Cardiac fibroblast (primary cell): ENCODE data around the gene XPNPEP3.
"Not testable (repeated sequence)": the region's sequence is repeated elsewhere in the genome, so short reads cannot be mapped to it uniquely, and the experiment has no call there.

Experiments
- DNase-seq, 2 donors: peaks; one replicate each; pipeline versions ENCODE4 v3.0.0 to v3.0.0-alpha.2; 2010; ENCODE audit warnings: low read depth in 2 of 2
- H3K4me3 ChIP-seq, 2 donors: replicated peaks in 1 of 2; 1 replicate in 1 of 2; 2 replicates in 1 of 2; pipeline ENCODE4 v1.5.1; 2011; ENCODE audit warnings: low read depth in 2 of 2, low read length in 2 of 2, mild to moderate bottlenecking in 2 of 2, moderate library complexity in 1 of 2
- TF ChIP-seq, protein P1 (sequence below): IDR thresholded peaks from one replicate; pipeline ENCODE4 v1.5.1; 2011; ENCODE audit warnings: low read depth, mild to moderate bottlenecking, low read length, inconsistent platforms

Gene XPNPEP3

DNA sequence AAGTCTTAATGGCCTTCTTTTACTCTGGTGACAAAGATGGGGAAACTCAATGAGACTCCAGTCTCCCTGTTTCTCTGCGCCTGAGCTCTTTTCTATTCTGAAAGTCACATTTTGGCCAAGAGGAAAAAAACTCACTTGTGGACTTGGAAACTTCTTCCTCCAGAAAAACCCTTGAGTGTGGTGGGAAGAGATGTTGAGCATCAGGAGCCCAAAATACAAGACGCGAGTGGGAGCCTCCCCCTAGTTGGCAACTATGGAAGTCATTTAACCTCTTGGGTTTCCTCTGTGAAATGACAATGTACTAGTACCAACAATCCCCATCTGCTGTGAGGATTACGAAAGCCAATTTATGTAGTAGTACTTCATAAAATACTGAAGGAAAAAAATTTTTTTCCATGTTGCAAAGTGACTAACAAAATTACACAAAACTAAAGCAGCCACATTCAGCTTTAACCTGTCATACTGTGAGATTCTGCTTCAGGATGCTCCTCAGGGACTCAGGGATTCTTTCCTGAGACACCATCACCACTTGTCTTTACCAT lies 37.3 kb upstream of the XPNPEP3 start:
- peak overlapping the region; percentile 69 to 98 for H3K4me3 ChIP-seq
- TF ChIP-seq, protein P1, sequence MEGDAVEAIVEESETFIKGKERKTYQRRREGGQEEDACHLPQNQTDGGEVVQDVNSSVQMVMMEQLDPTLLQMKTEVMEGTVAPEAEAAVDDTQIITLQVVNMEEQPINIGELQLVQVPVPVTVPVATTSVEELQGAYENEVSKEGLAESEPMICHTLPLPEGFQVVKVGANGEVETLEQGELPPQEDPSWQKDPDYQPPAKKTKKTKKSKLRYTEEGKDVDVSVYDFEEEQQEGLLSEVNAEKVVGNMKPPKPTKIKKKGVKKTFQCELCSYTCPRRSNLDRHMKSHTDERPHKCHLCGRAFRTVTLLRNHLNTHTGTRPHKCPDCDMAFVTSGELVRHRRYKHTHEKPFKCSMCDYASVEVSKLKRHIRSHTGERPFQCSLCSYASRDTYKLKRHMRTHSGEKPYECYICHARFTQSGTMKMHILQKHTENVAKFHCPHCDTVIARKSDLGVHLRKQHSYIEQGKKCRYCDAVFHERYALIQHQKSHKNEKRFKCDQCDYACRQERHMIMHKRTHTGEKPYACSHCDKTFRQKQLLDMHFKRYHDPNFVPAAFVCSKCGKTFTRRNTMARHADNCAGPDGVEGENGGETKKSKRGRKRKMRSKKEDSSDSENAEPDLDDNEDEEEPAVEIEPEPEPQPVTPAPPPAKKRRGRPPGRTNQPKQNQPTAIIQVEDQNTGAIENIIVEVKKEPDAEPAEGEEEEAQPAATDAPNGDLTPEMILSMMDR, result no peak
- peak; percentile 36 to 52 for DNase-seq

DNA sequence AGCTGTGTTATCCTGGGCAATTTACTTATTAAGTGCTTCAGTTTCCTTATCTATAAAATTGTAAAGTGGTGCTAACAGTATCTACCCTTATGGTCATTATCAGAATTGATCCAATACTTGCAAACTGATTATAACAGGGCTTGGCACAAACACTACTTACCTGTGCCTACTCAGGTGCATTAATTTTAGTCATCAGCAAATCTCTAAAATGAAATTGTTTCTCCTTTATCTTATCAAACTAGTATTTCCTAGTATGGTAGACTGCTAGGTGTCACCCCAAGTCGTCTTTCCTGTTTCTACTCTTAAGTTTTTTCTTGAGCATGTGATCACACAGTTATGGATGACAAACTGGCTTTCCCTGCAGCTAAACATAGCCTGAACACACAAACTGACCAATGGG lies 33.5 kb upstream of the XPNPEP3 start:
- TF ChIP-seq, protein P1, result no peak
- H3K4me3 ChIP-seq, result no peak overlapping the region
- no peak for DNase-seq

DNA sequence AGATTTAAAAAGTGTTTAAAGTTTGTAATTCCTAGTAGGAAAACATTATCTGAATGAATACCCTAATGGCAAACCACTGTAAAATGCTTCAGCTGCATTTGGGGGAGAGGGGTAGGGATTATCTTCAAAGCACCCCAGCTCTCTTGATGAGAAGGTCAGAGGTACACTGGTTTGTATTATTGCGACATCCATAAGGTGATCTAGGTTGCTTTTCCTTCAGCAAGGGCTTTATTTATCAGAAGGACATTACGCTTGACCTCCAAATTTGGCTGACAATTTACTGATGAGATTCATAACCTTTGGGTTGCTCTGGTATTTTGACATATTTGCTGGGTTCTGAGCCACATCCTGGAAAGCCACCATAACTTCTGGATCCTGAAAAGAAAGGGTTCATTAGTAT lies 30.7 kb upstream of the XPNPEP3 start:
- not testable (repeated sequence) for DNase-seq, H3K4me3 ChIP-seq

DNA sequence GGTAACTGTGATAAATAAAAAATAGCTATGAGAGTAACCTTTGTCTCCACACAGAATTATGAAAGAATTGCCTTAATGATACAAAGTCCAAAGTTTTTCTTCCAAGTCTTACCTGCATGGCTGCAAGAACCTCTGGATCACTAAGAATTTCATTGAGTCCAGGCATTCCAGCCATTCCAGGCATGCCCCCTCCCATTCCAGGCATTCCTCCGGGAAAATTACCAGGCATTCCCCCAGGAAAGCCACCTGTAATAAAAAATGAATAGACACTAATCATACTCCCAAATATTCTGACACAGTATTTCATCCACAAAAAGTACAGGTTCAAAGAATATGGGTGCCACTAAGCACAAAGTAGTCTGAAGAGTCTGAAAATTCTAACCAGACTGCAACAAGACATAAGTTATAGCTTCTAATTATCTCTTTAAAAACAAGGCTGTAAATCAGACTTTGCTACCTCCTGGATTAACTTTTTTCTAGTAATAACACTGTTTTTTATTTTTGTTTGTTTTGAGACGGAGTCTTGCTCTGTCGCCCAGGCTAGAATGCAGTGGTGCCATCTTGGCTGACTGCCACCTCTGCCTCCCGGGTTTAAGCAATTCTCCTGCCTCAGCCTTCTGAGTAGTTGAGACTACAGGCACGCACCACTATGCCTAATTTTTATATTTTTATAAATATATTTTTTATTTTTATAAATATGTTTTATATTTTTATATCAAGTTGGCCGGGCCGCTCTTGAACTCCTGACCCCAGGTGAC lies 29.8 kb upstream of the XPNPEP3 start:
- TF ChIP-seq, protein P1, result no peak
- no peak for DNase-seq
- no peak overlapping the region for H3K4me3 ChIP-seq

DNA sequence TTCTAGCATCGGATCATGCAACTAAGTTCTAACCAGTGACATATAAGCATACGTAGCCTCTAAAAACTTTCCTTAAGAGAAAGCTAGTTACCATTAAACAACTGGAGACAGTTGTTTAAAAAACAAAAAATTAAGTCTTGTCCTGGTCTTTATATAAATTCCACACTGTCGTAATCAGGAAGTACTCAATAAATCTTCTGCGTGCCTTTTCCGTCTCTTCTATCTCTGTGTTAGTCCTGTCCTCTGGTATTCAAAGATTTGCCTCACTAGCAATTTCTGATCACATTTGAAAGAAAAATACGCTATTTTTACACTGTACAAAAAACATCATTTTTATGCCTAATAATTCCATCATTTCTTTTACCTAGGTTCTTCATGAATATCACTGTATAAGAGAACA lies 27.8 kb upstream of the XPNPEP3 start:
- no peak for DNase-seq
- H3K4me3 ChIP-seq, result no peak overlapping the region
- TF ChIP-seq, protein P1, result no peak

DNA sequence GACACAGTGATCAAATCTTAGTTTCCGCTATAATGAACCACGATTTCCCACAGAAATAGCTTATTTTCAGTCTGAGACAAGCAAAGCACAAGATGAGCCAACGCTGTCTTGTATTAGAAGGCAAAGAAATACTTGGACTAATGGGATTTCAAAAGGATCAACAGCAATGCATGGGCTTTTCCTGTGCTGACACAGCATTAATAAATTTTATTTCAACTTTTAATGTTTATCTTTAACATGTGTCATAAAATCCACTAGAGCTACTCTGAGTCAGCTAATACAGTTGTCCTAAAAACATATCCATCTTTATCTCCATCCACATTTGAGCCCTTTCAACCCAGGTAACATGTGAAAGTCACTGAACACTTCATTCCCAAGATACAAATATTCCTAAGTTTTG lies 22.3 kb upstream of the XPNPEP3 start:
- H3K4me3 ChIP-seq, result no peak overlapping the region
- TF ChIP-seq, protein P1, result no peak

DNA sequence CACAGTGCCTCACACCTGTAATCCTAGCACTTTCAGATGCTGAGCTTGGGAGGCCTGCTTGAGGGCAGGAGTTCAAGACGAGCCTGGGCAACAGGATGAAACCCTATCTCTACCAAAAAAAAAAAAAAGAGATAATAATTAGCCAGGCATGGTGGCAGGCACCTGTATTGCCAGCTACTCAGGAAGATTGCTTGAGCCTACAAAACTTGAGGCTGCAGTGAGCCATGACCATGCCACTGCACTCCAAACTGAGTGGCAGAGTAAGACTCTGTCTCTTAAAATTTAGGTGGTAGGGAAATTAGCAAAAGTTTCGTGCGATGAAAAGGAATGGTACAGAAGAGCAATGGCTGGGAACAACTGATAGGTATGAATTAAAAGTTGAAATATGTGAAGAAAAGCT lies 18.5 kb upstream of the XPNPEP3 start:
- no peak for DNase-seq
- no peak overlapping the region for H3K4me3 ChIP-seq
- TF ChIP-seq, protein P1, result no peak

More for the DNA sequence above, 22.3 kb upstream of the XPNPEP3 start:
- no peak for DNase-seq
